ENCODE results near the gene AGAP1. TPM values are rescaled to one million over a fixed set of nuclear protein-coding genes. Genes with fewer than 3 reads are reported as not detected.

Gene AGAP1
- total RNA-seq, 6 experiments from 2014 or later: 8.1 to 11.2 (median 9.8) TPM

DNA sequence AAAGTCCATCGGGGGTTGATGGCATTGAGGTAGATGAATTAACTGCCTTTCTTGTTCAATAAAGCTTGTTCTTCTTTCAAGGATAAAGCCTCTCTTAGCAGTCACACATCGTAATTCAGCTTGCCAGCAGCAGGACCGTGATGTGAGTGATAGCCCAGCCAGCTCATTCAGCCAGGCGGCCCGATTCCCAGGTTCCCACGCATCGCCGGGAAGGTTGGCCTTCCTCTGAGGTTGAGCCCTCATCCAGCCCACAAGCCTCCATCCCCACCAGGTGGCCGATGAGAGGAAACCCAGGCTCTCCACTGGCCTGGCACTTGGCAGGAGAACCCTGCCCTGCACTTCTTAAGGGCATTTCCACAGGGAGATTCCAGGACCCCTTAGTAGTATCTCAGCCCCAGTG lies 4.7 kb downstream of the AGAP1 start:
- H3K4me3 ChIP-seq: no peak overlapping the region
- WGBS (ENCODE audit: insufficient coverage, low coverage, low lambda C conversion rate, missing lambda C conversion rate): 88% methylated on average over 3 of the region's 9 CpGs
- H3K27ac ChIP-seq: no peak overlapping the region
- H3K27me3 ChIP-seq: no peaks in the 10 kb centered on the region
- no peaks in the 10 kb centered on the region for H3K9me3 ChIP-seq
- no peak for DNase-seq
- no peaks in the 10 kb centered on the region for H3K36me3 ChIP-seq
- ATAC-seq: no peak
- peaks cover 0 to 14% (median 8%) of the 10 kb centered on the region in 4 donors for H3K4me1 ChIP-seq
- intact Hi-C loops (cut with DNase I): no loop called here
- TF ChIP-seq, protein P1, sequence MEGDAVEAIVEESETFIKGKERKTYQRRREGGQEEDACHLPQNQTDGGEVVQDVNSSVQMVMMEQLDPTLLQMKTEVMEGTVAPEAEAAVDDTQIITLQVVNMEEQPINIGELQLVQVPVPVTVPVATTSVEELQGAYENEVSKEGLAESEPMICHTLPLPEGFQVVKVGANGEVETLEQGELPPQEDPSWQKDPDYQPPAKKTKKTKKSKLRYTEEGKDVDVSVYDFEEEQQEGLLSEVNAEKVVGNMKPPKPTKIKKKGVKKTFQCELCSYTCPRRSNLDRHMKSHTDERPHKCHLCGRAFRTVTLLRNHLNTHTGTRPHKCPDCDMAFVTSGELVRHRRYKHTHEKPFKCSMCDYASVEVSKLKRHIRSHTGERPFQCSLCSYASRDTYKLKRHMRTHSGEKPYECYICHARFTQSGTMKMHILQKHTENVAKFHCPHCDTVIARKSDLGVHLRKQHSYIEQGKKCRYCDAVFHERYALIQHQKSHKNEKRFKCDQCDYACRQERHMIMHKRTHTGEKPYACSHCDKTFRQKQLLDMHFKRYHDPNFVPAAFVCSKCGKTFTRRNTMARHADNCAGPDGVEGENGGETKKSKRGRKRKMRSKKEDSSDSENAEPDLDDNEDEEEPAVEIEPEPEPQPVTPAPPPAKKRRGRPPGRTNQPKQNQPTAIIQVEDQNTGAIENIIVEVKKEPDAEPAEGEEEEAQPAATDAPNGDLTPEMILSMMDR (IDR thresholded peaks at IDR 0.05): no peak
- no peak for TF ChIP-seq POLR2A (IDR thresholded peaks at IDR 0.05)

DNA sequence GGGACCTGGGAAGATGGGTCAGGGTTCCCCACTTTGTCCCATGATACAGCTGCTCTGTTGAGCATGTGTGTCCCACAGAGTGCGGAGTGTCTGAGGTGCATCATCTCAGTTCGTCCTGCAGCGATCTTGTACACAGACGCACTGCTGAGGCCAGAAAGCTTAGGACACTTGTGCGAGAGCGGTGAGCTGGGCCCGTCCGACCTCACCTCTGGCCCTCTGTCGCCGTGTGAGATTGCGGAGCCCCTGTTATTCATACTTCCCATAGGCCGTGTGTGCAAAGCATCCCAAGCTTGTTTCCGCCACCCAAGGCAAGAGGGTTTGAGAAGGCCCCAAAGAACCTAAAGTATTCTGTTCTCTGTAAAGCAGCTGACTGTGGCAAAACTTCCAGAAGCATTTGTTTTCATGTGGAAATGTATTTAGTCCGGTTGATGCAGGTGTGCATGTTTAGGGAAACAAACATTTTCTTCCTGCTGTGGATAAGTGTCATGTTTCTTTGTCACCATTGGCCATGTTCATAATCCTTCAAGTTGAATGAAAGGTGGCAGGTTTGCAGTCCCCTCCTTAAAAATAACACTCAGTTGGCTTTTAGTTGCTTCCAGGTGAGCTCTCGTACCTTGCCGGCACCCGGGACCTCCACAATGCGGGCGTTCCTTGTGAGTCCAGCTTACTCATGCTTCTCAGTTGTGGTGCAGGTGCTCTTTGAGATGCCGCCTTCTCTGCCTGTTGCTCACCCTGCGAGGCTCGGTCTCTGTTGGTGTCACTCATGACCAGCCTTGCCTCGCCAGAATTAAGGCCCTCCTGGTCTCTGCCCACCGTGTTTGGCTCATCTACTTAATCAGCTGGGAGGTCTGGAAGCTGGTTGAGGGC lies 5.3 kb downstream of the AGAP1 start:
- DNase-seq (no peak), ATAC-seq (no peak)
- no peaks in the 10 kb centered on the region for H3K9me3 ChIP-seq
- H3K4me3 ChIP-seq: no peak overlapping the region
- TF ChIP-seq, protein P1 (IDR thresholded peaks at IDR 0.05): no peak
- no peak for TF ChIP-seq POLR2A (IDR thresholded peaks at IDR 0.05)
- H3K27ac ChIP-seq: no peak overlapping the region
- peaks cover 0 to 14% (median 8%) of the 10 kb centered on the region in 4 donors for H3K4me1 ChIP-seq
- no peaks in the 10 kb centered on the region for H3K27me3 ChIP-seq
- intact Hi-C loops (cut with DNase I): no loop called here
- H3K36me3 ChIP-seq: no peaks in the 10 kb centered on the region
- 78% methylated on average over 5 of the region's 24 CpGs for WGBS (ENCODE audit: insufficient coverage, low coverage, low lambda C conversion rate, missing lambda C conversion rate)

DNA sequence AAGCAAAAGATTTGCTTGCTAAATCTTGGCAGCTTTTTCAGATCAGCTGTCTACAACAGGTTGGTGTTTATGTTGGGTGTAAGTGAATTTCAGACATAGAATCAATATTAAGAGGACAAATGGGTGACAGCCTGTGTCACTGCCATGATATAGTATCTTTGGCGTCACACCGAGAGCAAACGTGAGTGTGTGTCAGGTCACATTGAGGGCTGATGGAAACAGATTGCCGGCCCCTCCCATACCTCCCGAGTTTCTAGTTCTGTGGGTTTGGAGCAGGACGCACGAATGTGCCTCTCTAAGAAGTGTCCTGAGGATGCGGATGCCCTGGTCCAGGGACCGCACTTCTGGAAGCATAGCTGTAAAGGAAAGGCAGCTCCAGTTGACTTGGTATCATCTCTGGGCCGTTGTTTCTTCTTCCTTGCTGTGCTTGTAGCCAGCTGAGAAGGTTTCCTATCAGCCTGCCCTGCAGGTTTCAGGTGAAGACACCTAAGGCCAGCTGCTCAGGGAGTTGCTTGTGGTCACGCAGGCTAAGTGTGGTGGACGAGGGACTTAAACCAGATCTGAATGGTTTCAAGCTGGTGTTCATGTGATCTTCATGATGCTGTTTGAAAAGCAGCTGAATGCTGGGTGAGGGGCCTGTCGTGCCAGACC lies 6.4 kb downstream of the AGAP1 start:
- WGBS (ENCODE audit: insufficient coverage, low coverage, low lambda C conversion rate, missing lambda C conversion rate): 78% methylated on average over 10 of the region's 13 CpGs
- intact Hi-C loops (cut with DNase I): no loop called here
- ATAC-seq: no peak

DNA sequence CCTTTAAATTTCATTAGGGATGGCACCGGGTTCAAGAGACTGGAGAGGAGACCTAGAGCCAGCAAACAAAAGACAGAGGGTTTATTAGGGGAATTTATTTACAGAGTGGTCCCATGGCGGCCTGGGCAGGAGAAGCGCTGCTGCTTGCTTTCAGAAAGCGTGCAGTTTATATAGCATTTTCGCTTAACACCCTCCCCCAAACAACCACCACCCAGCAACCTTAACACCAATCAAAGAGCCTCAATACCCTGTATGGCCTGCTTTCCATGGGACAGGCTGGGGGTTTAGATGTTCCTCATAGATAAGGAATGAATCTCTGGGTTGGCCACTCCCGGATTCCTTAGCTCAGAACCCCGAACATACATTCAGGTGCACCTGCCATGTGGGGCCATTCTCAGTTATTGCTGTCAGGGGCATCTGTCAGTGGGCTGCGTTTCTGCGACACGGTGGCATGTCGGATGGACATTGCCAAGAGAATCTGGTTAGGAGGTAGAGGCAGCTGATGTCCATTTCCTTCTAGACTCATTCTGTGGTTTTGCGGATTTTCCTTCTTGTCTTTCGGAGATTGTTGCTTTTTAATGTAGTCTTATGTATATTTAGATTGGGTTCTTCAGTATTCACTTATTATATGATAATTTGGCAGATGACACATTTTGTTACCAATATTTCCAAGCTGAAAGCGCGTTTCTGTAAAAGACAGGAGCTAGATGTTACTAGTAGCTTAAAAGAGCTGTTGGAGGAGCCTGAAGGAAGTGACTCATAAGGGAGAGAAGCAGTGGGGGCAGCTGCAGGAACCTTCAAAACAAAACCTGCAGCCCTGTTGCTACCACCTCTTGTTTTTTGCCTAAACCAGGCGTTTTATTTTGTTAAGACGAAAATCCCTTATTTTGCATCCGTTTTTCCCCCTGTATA lies 7.2 kb downstream of the AGAP1 start:
- H3K9me3 ChIP-seq: no peaks in the 10 kb centered on the region
- no peak for DNase-seq
- no peak overlapping the region for H3K27ac ChIP-seq
- peaks cover 0 to 15% (median 4%) of the 10 kb centered on the region in 4 donors for H3K4me1 ChIP-seq
- ATAC-seq: no peak
- TF ChIP-seq POLR2A (IDR thresholded peaks at IDR 0.05): no peak
- TF ChIP-seq, protein P1 (IDR thresholded peaks at IDR 0.05): no peak
- no peaks in the 10 kb centered on the region for H3K36me3 ChIP-seq
- H3K27me3 ChIP-seq: no peaks in the 10 kb centered on the region
- H3K4me3 ChIP-seq: no peak overlapping the region
- WGBS (ENCODE audit: insufficient coverage, low coverage, low lambda C conversion rate, missing lambda C conversion rate): 66% methylated on average over 14 of the region's 18 CpGs
- intact Hi-C loops (cut with DNase I): no loop called here

More for the DNA sequence above, 6.4 kb downstream of the AGAP1 start:
- TF ChIP-seq POLR2A (IDR thresholded peaks at IDR 0.05): no peak
- TF ChIP-seq, protein P1 (IDR thresholded peaks at IDR 0.05): no peak
- Histone ChIP-seq H3K4me3 (no peak overlapping the region), H3K27ac (no peak overlapping the region), H3K9me3 (no peaks in the 10 kb centered on the region), H3K36me3 (no peaks in the 10 kb centered on the region), H3K27me3 (no peaks in the 10 kb centered on the region), H3K4me1 (peaks cover 0 to 16% (median 9%) of the 10 kb centered on the region in 4 donors)
- no peak for DNase-seq

Measured in right lobe of liver (tissue), 6 donors.